ENCODE data around the gene MAST4. TPM values are rescaled to one million over a fixed set of nuclear protein-coding genes. Genes with fewer than 3 reads are reported as not detected.

Gene MAST4
- total RNA-seq, 4 donors from 2014 or later, result 8.2 to 203 (median 35.5) TPM

- intact Hi-C loops (cut with DNase I; ENCODE audit: low total_unique reads), result no loop called here
- Histone ChIP-seq H3K27me3 (no peaks in the 10 kb centered on the region), H3K4me3 (no peak overlapping the region)
These were observed 601.3 kb downstream of the MAST4 start for GRCh38 chr5:67197536-67197935.

GRCh38 chr5:67198917-67199316, 602.7 kb downstream of the MAST4 start:
- Histone ChIP-seq H3K27ac (no peak overlapping the region), H3K4me1 (no peaks in the 10 kb centered on the region), H3K36me3 (no peaks in the 10 kb centered on the region), H3K27me3 (no peaks in the 10 kb centered on the region), H3K4me3 (no peak overlapping the region), H3K9me3 (no peaks in the 10 kb centered on the region)
- intact Hi-C loops (cut with DNase I; ENCODE audit: low total_unique reads), result no loop called here
- DNase-seq, result no peak
- no peak for TF ChIP-seq CTCF (IDR thresholded peaks at IDR 0.05)
- TF ChIP-seq POLR2A (IDR thresholded peaks at IDR 0.05), result no peak

More at GRCh38 chr5:67197536-67197935, 601.3 kb downstream of the MAST4 start:
- no peaks in the 10 kb centered on the region for H3K9me3 ChIP-seq
- no peaks in the 10 kb centered on the region for H3K4me1 ChIP-seq
- H3K27ac ChIP-seq, result no peak overlapping the region
- DNase-seq, result no peak
- H3K36me3 ChIP-seq, result no peaks in the 10 kb centered on the region
- TF ChIP-seq CTCF (IDR thresholded peaks at IDR 0.05) (no peak), POLR2A (IDR thresholded peaks at IDR 0.05) (no peak)

- Histone ChIP-seq H3K36me3 (no peaks in the 10 kb centered on the region), H3K4me1 (no peaks in the 10 kb centered on the region), H3K27ac (no peak overlapping the region), H3K9me3 (no peaks in the 10 kb centered on the region), H3K4me3 (no peak overlapping the region), H3K27me3 (no peaks in the 10 kb centered on the region)
- TF ChIP-seq CTCF (IDR thresholded peaks at IDR 0.05) (no peak), POLR2A (IDR thresholded peaks at IDR 0.05) (no peak)
- intact Hi-C loops (cut with DNase I; ENCODE audit: low total_unique reads), result no loop called here
- no peak for DNase-seq
These were observed 603.7 kb downstream of the MAST4 start for GRCh38 chr5:67199859-67200258.

- H3K9me3 ChIP-seq, result no peaks in the 10 kb centered on the region
- no peaks in the 10 kb centered on the region for H3K27me3 ChIP-seq
- TF ChIP-seq CTCF (IDR thresholded peaks at IDR 0.05) (no peak), POLR2A (IDR thresholded peaks at IDR 0.05) (no peak)
- intact Hi-C loops (cut with DNase I; ENCODE audit: low total_unique reads), result no loop called here
- H3K4me1 ChIP-seq, result no peaks in the 10 kb centered on the region
- H3K27ac ChIP-seq, result no peak overlapping the region
- H3K36me3 ChIP-seq, result no peaks in the 10 kb centered on the region
- H3K4me3 ChIP-seq, result no peak overlapping the region
- DNase-seq, result no peak
These were observed 604.8 kb downstream of the MAST4 start for GRCh38 chr5:67200809-67201562.

- TF ChIP-seq CTCF (IDR thresholded peaks at IDR 0.05), result no peak
- no peak for TF ChIP-seq POLR2A (IDR thresholded peaks at IDR 0.05)
- H3K36me3 ChIP-seq, result no peaks in the 10 kb centered on the region
- H3K27ac ChIP-seq, result no peak overlapping the region
- no peaks in the 10 kb centered on the region for H3K9me3 ChIP-seq
- DNase-seq, result no peak
- intact Hi-C loops (cut with DNase I; ENCODE audit: low total_unique reads), result no loop called here
- no peaks in the 10 kb centered on the region for H3K27me3 ChIP-seq
- H3K4me1 ChIP-seq, result peaks cover 0 to 4% of the 10 kb centered on the region in 2 donors
- no peak overlapping the region for H3K4me3 ChIP-seq
These were observed 605.8 kb downstream of the MAST4 start for GRCh38 chr5:67201897-67202549.

Data from uterus (tissue), 4 donors.